Measurements from ENCODE around the gene KIF20B. TPM values are rescaled to one million over a fixed set of nuclear protein-coding genes. Genes with fewer than 3 reads are reported as not detected.
A peak's percentile ranks its signal among the peaks of the same experiment; 100 is the strongest.

KIF20B gene
- total RNA-seq, 2 experiments from 2014 or later, result 25.0 to 87.0 TPM

DNA sequence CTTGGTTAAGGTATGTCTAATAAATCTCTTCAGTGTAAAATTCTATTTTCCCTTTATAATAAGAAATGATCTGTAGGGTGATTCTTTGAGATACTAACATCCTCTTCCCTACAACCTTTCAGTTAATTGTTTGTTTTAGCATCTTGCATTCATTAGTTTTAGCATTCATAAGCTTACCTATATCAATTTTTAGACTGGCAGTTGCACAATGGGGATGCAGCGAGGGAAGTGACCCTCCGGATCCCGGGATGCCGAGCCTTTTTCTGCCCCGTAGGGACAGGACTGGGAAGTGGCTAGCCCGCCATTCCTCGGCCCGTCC, 508 bp upstream of the KIF20B start:
- TF ChIP-seq, protein P1, sequence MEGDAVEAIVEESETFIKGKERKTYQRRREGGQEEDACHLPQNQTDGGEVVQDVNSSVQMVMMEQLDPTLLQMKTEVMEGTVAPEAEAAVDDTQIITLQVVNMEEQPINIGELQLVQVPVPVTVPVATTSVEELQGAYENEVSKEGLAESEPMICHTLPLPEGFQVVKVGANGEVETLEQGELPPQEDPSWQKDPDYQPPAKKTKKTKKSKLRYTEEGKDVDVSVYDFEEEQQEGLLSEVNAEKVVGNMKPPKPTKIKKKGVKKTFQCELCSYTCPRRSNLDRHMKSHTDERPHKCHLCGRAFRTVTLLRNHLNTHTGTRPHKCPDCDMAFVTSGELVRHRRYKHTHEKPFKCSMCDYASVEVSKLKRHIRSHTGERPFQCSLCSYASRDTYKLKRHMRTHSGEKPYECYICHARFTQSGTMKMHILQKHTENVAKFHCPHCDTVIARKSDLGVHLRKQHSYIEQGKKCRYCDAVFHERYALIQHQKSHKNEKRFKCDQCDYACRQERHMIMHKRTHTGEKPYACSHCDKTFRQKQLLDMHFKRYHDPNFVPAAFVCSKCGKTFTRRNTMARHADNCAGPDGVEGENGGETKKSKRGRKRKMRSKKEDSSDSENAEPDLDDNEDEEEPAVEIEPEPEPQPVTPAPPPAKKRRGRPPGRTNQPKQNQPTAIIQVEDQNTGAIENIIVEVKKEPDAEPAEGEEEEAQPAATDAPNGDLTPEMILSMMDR (conservative IDR thresholded peaks at IDR 0.05; ENCODE audit: low read length), result no peak
- TF ChIP-seq EZH2phosphoT487 (IDR thresholded peaks at IDR 0.05; ENCODE audit: borderline replicate concordance, low read depth, low read length), result no peak
- H3K36me3 ChIP-seq (ENCODE audit: insufficient read depth, low read length), result peaks cover 20% of the 10 kb centered on the region
- ChIA-PET POLR2A (interaction anchor here (0.8 to 1.8 kb wide), 10 partner anchors 10 to 450 kb away, joined by 3 to 22 read pairs (median 8); no protein-coding TSS in a partner anchor), CTCF (ENCODE audit: unreplicated experiment) (no interaction called here)
- intact Hi-C loops (cut with micrococcal nuclease; ENCODE audit: unreplicated experiment), result loop anchor here (1.0 to 10.0 kb wide), 3 partner anchors 57 to 706 kb away; partner anchors contain the start of genes FAS and LIPA
- peaks cover 42% of the 10 kb centered on the region for H3K4me1 ChIP-seq (ENCODE audit: insufficient read depth, low read length, poor library complexity, severe bottlenecking)
- H3K79me2 ChIP-seq (ENCODE audit: insufficient read depth, low read depth, low read length), result peaks cover 52% of the 10 kb centered on the region
- peak overlapping the region; percentile 79 for H3K4me2 ChIP-seq (ENCODE audit: low read length)
- H3K9me3 ChIP-seq (ENCODE audit: low read length), result no peaks in the 10 kb centered on the region
- BruUV-seq (replicated peaks), result TSS peak; percentile 91
- no peak for DNase-seq (ENCODE audit: low spot score)
- H4K20me1 ChIP-seq (ENCODE audit: insufficient read depth, low read length), result peaks cover 2% of the 10 kb centered on the region; the same call in 1 of the 2 replicates
- H3K27ac ChIP-seq (ENCODE audit: low read depth, low read length, poor library complexity, severe bottlenecking), result peak overlapping the region; percentile 64
- H2AFZ ChIP-seq (ENCODE audit: low read length), result peak overlapping the region; percentile 98
- peak overlapping the region; percentile 92 for H3K4me3 ChIP-seq (ENCODE audit: low read depth, low read length, poor library complexity, severe bottlenecking)
- no peaks in the 10 kb centered on the region for H3K9me2 ChIP-seq (ENCODE audit: insufficient read depth, low read length)

DNA sequence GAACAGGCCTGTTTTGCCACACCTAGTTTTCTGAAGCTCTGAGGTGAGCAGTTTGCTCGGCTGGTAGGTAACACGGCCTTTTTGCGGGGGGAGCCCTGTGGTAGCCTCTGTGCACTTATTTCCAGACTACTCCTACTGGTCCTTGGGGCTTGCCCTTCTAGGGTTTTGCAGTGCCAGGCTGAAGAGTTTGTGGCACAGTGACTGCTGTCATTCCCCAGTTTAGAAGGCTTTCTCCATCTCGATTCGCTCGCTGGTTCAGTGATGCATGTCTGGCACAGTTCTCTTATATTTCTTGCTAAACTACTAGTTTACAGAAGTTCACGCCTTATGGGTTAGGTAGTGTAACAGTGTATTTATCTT, 711 bp downstream of the KIF20B start:
- CTCF ChIA-PET (ENCODE audit: unreplicated experiment), result no interaction called here
- peaks cover 32% of the 10 kb centered on the region for H3K36me3 ChIP-seq (ENCODE audit: insufficient read depth, low read length)
- peaks cover 50% of the 10 kb centered on the region for H3K4me1 ChIP-seq (ENCODE audit: insufficient read depth, low read length, poor library complexity, severe bottlenecking)
- BruUV-seq (replicated peaks), result no TSS peak
- POLR2A ChIA-PET, result interaction anchor here (1.0 to 1.8 kb wide), 6 partner anchors 9 to 58 kb away, joined by 3 to 22 read pairs (median 8); no protein-coding TSS in a partner anchor
- H3K4me2 ChIP-seq (ENCODE audit: low read length), result peak overlapping the region; percentile 80
- H3K9me3 ChIP-seq (ENCODE audit: low read length), result no peaks in the 10 kb centered on the region
- DNase-seq (ENCODE audit: low spot score), result peak; percentile 32
- peak overlapping the region; percentile 74 for H3K27ac ChIP-seq (ENCODE audit: low read depth, low read length, poor library complexity, severe bottlenecking)
- intact Hi-C loops (cut with micrococcal nuclease; ENCODE audit: unreplicated experiment), result loop anchor here (10.0 kb wide), 1 partner anchor 707 kb away; the partner anchor contains the start of gene FAS
- H2AFZ ChIP-seq (ENCODE audit: low read length), result peak overlapping the region; percentile 98; the same call in 1 of the 2 replicates
- H3K4me3 ChIP-seq (ENCODE audit: low read depth, low read length, poor library complexity, severe bottlenecking), result peak overlapping the region; percentile 92
- H4K20me1 ChIP-seq (ENCODE audit: insufficient read depth, low read length), result peaks cover 10% of the 10 kb centered on the region; the same call in 1 of the 2 replicates
- H3K79me2 ChIP-seq (ENCODE audit: insufficient read depth, low read depth, low read length), result peaks cover 64% of the 10 kb centered on the region
- H3K9me2 ChIP-seq (ENCODE audit: insufficient read depth, low read length), result no peaks in the 10 kb centered on the region
- TF ChIP-seq EZH2phosphoT487 (IDR thresholded peaks at IDR 0.05; ENCODE audit: borderline replicate concordance, low read depth, low read length), result no peak
- TF ChIP-seq, protein P1 (conservative IDR thresholded peaks at IDR 0.05; ENCODE audit: low read length), result no peak

DNA sequence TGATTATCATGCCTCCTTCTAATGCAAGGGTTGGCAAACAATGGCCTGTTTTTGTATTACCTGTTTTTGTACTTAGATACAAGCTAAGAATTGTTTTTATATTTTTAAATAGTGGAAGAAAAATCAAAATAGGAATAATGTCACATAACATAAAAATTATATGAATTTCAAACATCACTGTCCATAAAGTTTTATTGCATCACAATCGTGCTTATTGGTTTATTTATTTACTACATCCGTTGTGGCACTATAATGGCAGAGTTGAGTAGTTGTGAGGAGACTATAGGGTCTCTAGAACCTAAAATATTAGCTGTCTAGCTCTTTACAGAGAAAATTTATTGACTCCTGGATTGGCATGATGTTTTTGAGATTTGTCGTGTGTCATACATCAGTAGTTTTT, 4.1 kb downstream of the KIF20B start:
- Histone ChIP-seq H3K27ac (ENCODE audit: low read depth, low read length, poor library complexity, severe bottlenecking) (no peak overlapping the region), H3K4me2 (ENCODE audit: low read length) (peak overlapping the region; percentile 41), H4K20me1 (ENCODE audit: insufficient read depth, low read length) (peaks cover 10% of the 10 kb centered on the region; the same call in 1 of the 2 replicates), H3K4me3 (ENCODE audit: low read depth, low read length, poor library complexity, severe bottlenecking) (peak overlapping the region; percentile 12), H3K9me3 (ENCODE audit: low read length) (no peaks in the 10 kb centered on the region), H3K9me2 (ENCODE audit: insufficient read depth, low read length) (no peaks in the 10 kb centered on the region), H2AFZ (ENCODE audit: low read length) (no peak overlapping the region), H3K36me3 (ENCODE audit: insufficient read depth, low read length) (peaks cover 63% of the 10 kb centered on the region), H3K4me1 (ENCODE audit: insufficient read depth, low read length, poor library complexity, severe bottlenecking) (peaks cover 42% of the 10 kb centered on the region), H3K79me2 (ENCODE audit: insufficient read depth, low read depth, low read length) (peaks cover 96% of the 10 kb centered on the region)
- POLR2A ChIA-PET, result interaction anchor here (0.6 to 1.2 kb wide), 5 partner anchors 10 to 382 kb away, joined by 3 to 4 read pairs (median 3); no protein-coding TSS in a partner anchor
- intact Hi-C loops (cut with micrococcal nuclease; ENCODE audit: unreplicated experiment), result loop anchor here (10.0 kb wide), 1 partner anchor 711 kb away; the partner anchor contains the start of gene FAS
- CTCF ChIA-PET (ENCODE audit: unreplicated experiment), result no interaction called here
- BruUV-seq (replicated peaks), result no TSS peak
- TF ChIP-seq EZH2phosphoT487 (IDR thresholded peaks at IDR 0.05; ENCODE audit: borderline replicate concordance, low read depth, low read length), result no peak
- TF ChIP-seq, protein P1 (conservative IDR thresholded peaks at IDR 0.05; ENCODE audit: low read length), result no peak
- no peak for DNase-seq (ENCODE audit: low spot score)

All from OCI-LY7 (cell line).